Thoracic aorta (tissue), 2 donors: ENCODE data around the gene MTF1. TPM values are rescaled to one million over a fixed set of nuclear protein-coding genes. Genes with fewer than 3 reads are reported as not detected.

Experiments used
- ATAC-seq: fragments of 150-250 bp; one replicate; pipeline ENCODE4 v1.8.0; 2017; ENCODE audit warnings: low read depth; ENCODE audit not compliant: insufficient number of reproducible peaks, low FRiP score
- DNase-seq: peaks from one replicate; pipeline ENCODE4 v3.0.0-alpha.2; 2020; ENCODE audit warnings: low spot score
- H3K27ac ChIP-seq, 2 donors: fragments of 200-600 bp; sonication (generic); 1 replicate in 1 of 2; 2 replicates in 1 of 2; pipeline ENCODE4 v1.5.1; 2016; ENCODE audit warnings: mild to moderate bottlenecking in 2 of 2, moderate library complexity in 2 of 2
- H3K27me3 ChIP-seq: fragments of 200-600 bp; sonication (generic); replicated peaks from 2 replicates; pipeline ENCODE4 v1.6.0; 2016; ENCODE audit warnings: mild to moderate bottlenecking; ENCODE audit not compliant: insufficient read depth
- H3K36me3 ChIP-seq: fragments of 200-600 bp; sonication (generic); one replicate; pipeline ENCODE4 v1.5.1; 2016
- H3K4me1 ChIP-seq, 2 donors: fragments of 200-600 bp; sonication (generic); 1 replicate in 1 of 2; 2 replicates in 1 of 2; pipeline versions ENCODE4 v1.5.1 to v1.6.0; 2016; ENCODE audit warnings: low read depth in 2 of 2, mild to moderate bottlenecking in 1 of 2; ENCODE audit not compliant: control insufficient read depth in 1 of 2
- H3K4me3 ChIP-seq: fragments of 200-600 bp; sonication (generic); 2 replicates; pipeline ENCODE4 v1.5.1; 2016; ENCODE audit warnings: mild to moderate bottlenecking
- H3K9me3 ChIP-seq: fragments of 200-600 bp; sonication (generic); 2 replicates; pipeline ENCODE4 v1.5.1; 2016
- CTCF ChIP-seq: fragments of 200-600 bp; sonication (generic); IDR thresholded peaks from one replicate; pipeline ENCODE4 v1.5.1; 2019; ENCODE audit warnings: antibody characterized with exemption
- total RNA-seq, 2 donors: library from RNA; depleted of rRNA; stranded (reverse); fragments of >200 nt; gene quantifications; one replicate each; pipeline versions ENCODE4 v1.1.0 to v1.2.3, GENCODE V29; 2016

MTF1 gene
- total RNA-seq, 2 donors from 2014 or later: 4.5 to 9.3 TPM

- H3K36me3 ChIP-seq: peaks cover 36% of the 10 kb centered on the region
- TF ChIP-seq CTCF: no peak
- DNase-seq: no peak
- no peaks in the 10 kb centered on the region for H3K4me1 ChIP-seq
- no peaks in the 10 kb centered on the region for H3K9me3 ChIP-seq
- ATAC-seq: no peak
- H3K27ac ChIP-seq: no peak overlapping the region
- H3K27me3 ChIP-seq: no peaks in the 10 kb centered on the region
- no peak overlapping the region for H3K4me3 ChIP-seq
Observed at GRCh38 chr1:37822906-37823815, 36.2 kb downstream of the MTF1 start.

GRCh38 chr1:37821481-37821880 lies 37.9 kb downstream of the MTF1 start:
- TF ChIP-seq CTCF: no peak

GRCh38 chr1:37817481-37817880 lies 41.9 kb downstream of the MTF1 start:
- Histone ChIP-seq H3K4me1 (no peaks in the 10 kb centered on the region), H3K36me3 (peaks cover 45% of the 10 kb centered on the region), H3K27ac (no peak overlapping the region), H3K9me3 (no peaks in the 10 kb centered on the region), H3K27me3 (no peaks in the 10 kb centered on the region), H3K4me3 (no peak overlapping the region)
- no peak for TF ChIP-seq CTCF
- ATAC-seq: no peak
- DNase-seq: no peak

More at GRCh38 chr1:37821481-37821880, 37.9 kb downstream of the MTF1 start:
- DNase-seq (no peak), ATAC-seq (no peak)
- H3K4me3 ChIP-seq: no peak overlapping the region
- H3K4me1 ChIP-seq: no peaks in the 10 kb centered on the region
- H3K9me3 ChIP-seq: no peaks in the 10 kb centered on the region
- H3K27ac ChIP-seq: no peak overlapping the region
- H3K36me3 ChIP-seq: peaks cover 37% of the 10 kb centered on the region
- H3K27me3 ChIP-seq: no peaks in the 10 kb centered on the region

GRCh38 chr1:37814252-37814651 lies 45.1 kb downstream of the MTF1 start:
- TF ChIP-seq CTCF: no peak
- ATAC-seq: no peak
- Histone ChIP-seq H3K27ac (no peak overlapping the region), H3K36me3 (peaks cover 26% of the 10 kb centered on the region), H3K27me3 (no peaks in the 10 kb centered on the region), H3K9me3 (no peaks in the 10 kb centered on the region), H3K4me3 (no peak overlapping the region), H3K4me1 (peaks cover 2 to 8% of the 10 kb centered on the region in 2 donors)
- no peak for DNase-seq

DNA sequence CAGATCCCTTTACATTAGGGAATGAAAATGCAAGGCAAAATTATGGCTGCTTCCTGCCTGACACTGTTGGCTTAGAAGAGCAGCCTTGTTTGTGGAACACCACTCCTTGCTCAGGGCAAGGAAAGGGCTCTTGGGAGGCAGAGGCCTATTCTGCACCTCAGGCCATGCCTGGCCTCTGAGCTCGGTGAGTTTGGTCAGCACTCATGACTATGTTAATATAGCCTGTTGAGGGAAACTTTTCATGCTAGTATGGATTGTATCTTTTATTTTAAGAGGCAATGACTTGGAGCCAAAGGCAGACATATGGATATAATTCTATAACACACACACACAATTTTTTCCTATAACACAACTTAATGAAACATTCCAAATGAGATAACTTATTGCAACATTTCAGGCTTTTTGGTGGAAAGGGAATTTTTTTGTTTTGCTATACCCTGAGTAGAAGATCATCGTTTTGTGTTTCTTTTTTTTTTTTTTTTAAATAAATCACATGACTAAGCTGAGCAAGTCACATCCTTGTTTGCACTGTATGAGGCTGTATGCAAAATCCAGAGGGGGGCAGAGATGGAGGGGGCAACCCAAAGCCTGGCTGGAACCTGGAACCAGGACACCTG lies 45.8 kb downstream of the MTF1 start:
- ATAC-seq: no peak
- no peak overlapping the region for H3K27ac ChIP-seq
- no peak overlapping the region for H3K4me3 ChIP-seq
- H3K27me3 ChIP-seq: no peaks in the 10 kb centered on the region
- no peak for DNase-seq
- peaks cover 4 to 13% of the 10 kb centered on the region in 2 donors for H3K4me1 ChIP-seq
- no peaks in the 10 kb centered on the region for H3K9me3 ChIP-seq
- TF ChIP-seq CTCF: no peak
- peaks cover 22% of the 10 kb centered on the region for H3K36me3 ChIP-seq
